ENCODE data around the gene MS4A5. TPM values are rescaled to one million over a fixed set of nuclear protein-coding genes. Genes with fewer than 3 reads are reported as not detected.
"Not testable (repeated sequence)": the region's sequence is repeated elsewhere in the genome, so short reads cannot be mapped to it uniquely, and the experiment has no call there.

MS4A5 gene
- total RNA-seq (2014; rRNA removed; shearing (Covaris generic)), result not detected in 2 replicates
- not detected in 2 replicates for polyA plus RNA-seq (2014; cell fraction: nucleus; rRNA removed)

DNA sequence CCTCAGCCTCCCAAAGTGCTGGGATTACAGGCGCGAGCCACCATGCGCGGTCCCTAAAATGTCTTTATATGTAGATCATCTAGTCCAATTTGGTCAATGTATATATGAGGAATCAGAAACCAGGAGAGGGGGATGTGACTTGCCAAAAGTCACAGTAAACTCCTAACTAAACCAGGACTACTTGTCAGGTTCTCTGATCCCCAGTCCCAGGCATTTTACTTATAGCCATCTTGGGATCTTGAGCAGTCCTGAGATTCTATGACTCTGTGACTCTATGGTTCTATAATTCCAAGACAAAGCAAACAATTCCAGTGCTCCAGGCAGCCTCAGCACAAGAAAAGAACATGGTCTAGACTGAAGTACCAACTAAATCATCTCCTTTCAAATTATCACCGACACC, at the start of gene MS4A5:
Gene MS4A5 (plus strand): TSS at position 301 of the 400 bp plus-strand sequence. CDS start 103 bp downstream, outside the sequence.
- DNase-seq (ENCODE audit: extremely low read depth, low read depth), result no peak

- DNase-seq (ENCODE audit: extremely low read depth, low read depth), result no peak
Measured at GRCh38 chr11:60389279-60389910, 40.0 kb upstream of the MS4A5 start.

- no peak for DNase-seq (ENCODE audit: extremely low read depth, low read depth)
Measured at GRCh38 chr11:60390419-60390818, 39.0 kb upstream of the MS4A5 start.

DNA sequence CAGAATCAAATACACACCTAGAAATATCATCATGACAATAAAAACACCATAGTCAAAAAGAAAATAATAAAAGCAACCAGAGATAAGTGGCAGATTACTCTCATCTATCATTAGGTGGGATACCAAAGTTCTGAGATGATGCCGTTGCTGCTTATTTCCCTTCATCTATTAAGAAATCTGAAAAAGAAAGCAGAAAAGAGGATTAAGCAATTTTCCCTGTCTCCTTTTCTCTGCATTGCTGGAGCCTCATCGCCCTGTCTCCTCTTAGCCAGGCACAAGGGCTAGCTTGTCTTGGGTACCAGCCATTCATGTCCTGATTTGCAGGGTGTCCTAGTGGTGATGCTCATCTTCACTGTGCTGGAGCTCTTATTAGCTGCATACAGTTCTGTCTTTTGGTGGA, 37.0 kb upstream of the MS4A5 start:
- DNase-seq (ENCODE audit: extremely low read depth, low read depth), result no peak

GRCh38 chr11:60393016-60393415, 36.4 kb upstream of the MS4A5 start:
- DNase-seq (ENCODE audit: extremely low read depth, low read depth), result no peak

DNA sequence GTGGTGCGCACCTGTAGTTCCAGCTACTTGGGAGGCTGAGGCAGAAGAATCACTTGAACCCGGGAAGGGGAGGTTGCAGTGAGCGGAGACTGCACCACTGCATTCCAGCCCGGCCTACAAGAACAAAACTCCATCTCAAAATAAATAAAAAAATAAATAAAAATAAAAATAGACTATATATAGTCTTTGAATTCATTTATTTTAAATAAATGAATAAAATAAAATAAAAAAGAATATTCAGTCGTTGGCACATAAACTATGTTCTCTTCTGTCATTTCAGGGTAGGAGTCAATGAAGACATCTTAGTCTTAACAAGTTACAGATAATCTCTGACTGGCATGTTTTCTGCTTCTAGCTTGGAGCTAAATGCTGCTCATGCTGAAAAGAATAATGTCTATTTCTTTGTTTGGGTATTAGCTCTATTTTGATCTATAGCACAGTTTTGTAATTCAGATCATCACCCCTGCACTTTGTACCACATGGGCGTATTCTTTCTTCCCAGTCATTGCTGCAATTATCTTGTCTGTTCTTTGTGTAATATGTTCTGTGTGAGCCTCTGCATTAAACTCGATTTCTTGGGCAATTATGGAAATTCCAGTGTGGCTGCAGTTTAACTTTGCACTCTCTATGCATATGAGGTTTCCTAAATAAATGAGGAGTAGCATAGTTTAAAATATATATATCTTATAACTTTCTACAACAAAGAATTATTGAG, 34.5 kb upstream of the MS4A5 start:
- DNase-seq (ENCODE audit: extremely low read depth, low read depth), result no peak

GRCh38 chr11:60396382-60396781, 33.0 kb upstream of the MS4A5 start, which contains the start of gene MS4A14:
Gene MS4A14, plus strand, starts transcription at chr11:60396459. Its CDS starts 120 bp downstream, at chr11:60396579.
- DNase-seq (ENCODE audit: extremely low read depth, low read depth), result no peak

- no peak for DNase-seq (ENCODE audit: extremely low read depth, low read depth)
Measured at GRCh38 chr11:60396799-60397198, 32.6 kb upstream of the MS4A5 start.

DNA sequence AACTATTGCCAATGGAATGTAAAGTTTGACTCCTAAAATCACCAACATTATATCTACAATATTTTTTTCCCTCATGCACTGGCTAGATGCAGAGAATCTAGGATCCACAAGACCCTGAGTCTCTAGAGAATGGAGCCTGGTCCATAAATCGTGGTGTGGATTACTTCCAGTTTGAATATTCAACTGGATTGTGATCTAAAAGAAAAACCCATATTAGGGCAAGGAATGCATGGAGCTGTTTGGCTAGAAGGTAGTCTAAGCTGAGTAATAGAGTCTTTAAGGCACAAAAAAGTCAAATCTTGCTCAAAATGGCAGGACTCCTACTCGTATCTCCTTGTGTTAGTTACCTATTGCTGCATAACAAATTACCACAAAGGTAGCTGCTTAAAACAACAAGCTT, 9.4 kb upstream of the MS4A5 start:
- no peak for DNase-seq (ENCODE audit: extremely low read depth, low read depth)

DNA sequence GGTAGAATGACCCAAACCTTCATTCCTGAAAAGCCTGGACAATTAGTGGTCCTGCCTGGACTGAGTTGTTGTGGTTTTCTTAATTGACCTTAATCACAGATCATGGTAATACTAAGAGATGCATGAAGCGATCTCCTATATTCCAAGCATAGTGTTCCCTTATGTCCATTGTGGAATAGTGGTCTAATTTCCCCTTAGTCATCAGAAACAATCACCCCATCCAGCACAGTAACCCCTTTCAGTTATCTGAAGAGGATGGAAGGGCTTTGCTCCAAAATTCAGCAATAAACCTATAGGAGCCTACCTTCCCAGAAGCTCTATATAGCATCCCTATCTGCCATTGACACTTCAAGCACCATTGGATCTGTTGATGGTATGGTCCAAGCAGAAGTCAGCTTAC, 6.8 kb upstream of the MS4A5 start:
- no peak for DNase-seq (ENCODE audit: extremely low read depth, low read depth)

DNA sequence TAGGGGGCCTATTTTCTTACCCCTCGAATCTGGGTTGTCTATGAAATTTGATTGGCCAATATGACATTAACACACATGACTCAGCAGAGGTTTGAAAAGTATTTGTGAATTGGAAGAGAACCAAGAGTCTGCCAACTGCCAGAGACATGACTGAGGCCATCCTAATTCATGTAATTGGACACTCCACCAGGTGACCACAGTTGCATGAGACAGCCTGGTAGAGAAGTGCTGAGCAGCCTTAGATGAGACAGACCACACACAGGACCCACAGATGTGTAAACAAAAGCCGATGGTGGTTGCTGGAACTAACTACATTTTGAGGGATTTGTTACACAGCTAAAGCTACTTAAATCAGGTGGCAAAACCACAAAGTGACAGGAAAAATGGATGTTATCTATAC, 855 bp upstream of the MS4A5 start:
- no peak for DNase-seq (ENCODE audit: extremely low read depth, low read depth)

- no peak for DNase-seq (ENCODE audit: extremely low read depth, low read depth)
Measured at GRCh38 chr11:60431251-60431650, 1.9 kb downstream of the MS4A5 start.

DNA sequence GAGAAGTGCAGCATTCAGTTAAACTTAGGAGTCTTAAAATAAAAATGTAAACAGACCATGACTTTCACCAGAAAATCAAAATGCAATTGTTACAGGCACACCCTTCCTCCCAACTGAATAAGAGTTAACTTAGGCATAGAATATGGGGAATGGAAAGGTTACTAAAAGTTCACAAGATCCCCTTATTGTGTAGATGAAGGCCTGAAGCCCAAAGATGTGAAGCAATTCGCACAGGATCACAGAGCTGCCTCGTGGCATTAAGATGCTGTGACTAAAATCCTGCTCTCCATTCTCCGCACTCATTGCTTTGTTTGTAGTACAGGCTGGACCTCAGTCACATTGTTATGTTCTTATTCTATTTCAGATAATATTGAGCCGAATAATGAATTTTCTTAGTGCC, 4.0 kb downstream of the MS4A5 start:
- no peak for DNase-seq (ENCODE audit: extremely low read depth, low read depth)

- DNase-seq (ENCODE audit: extremely low read depth, low read depth), result no peak
Measured at GRCh38 chr11:60447070-60447469, 17.7 kb downstream of the MS4A5 start.

GRCh38 chr11:60447846-60448245, 18.5 kb downstream of the MS4A5 start:
- DNase-seq (ENCODE audit: extremely low read depth, low read depth), result no peak

- not testable (repeated sequence) for DNase-seq (ENCODE audit: extremely low read depth, low read depth)
Measured at GRCh38 chr11:60451185-60451584, 21.8 kb downstream of the MS4A5 start.

- no peak for DNase-seq (ENCODE audit: extremely low read depth, low read depth)
Measured at GRCh38 chr11:60454212-60454611, 24.8 kb downstream of the MS4A5 start.

GRCh38 chr11:60455531-60456042, 26.2 kb downstream of the MS4A5 start, which contains the start of gene MS4A1:
Gene MS4A1, plus strand, starts transcription at chr11:60455847. Its CDS starts 6,528 bp downstream, at chr11:60462375.
- DNase-seq (ENCODE audit: extremely low read depth, low read depth), result no peak

GRCh38 chr11:60457576-60457975, 28.2 kb downstream of the MS4A5 start:
- no peak for DNase-seq (ENCODE audit: extremely low read depth, low read depth)

DNA sequence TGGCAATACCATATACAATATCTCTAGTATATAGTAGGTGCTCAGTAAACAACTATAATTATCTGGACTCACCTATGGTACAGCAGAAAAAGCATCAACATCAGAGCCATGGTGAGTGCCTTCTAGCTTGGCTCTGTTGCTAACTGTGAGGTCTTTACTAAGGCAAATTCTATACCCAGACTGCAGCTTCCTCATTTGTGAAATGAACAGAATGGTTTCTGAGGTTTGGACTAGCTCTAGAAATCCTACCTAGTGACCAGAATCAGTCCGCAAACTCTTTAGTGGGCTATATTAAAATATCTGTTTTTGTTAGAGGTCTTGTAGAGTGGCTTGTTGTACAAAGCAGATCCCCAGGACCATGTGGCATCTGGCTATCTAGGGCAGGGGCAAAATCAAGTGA, 30.0 kb downstream of the MS4A5 start:
- no peak for DNase-seq (ENCODE audit: extremely low read depth, low read depth)

GRCh38 chr11:60468829-60469228, 39.5 kb downstream of the MS4A5 start:
- no peak for DNase-seq (ENCODE audit: extremely low read depth, low read depth)

- DNase-seq (ENCODE audit: extremely low read depth, low read depth), result no peak
Measured at GRCh38 chr11:60469723-60470122, 40.4 kb downstream of the MS4A5 start.

Data from NCI-H460 (cell line).